HUES48 (cell line): ENCODE measurements around the gene ZG16B.

Experiments
- H3K27ac ChIP-seq: one replicate; pipeline ENCODE4 v1.7.0; 2013; ENCODE audit warnings: low read depth, low read length, inconsistent platforms
- H3K27me3 ChIP-seq: 2 replicates; pipeline ENCODE4 v1.6.1; 2013; ENCODE audit warnings: mild to moderate bottlenecking, low read length; ENCODE audit not compliant: control insufficient read depth, insufficient read depth
- H3K36me3 ChIP-seq: 2 replicates; pipeline ENCODE4 v1.6.1; 2013; ENCODE audit warnings: low read length; ENCODE audit not compliant: control insufficient read depth, insufficient read depth
- H3K4me1 ChIP-seq: 2 replicates; pipeline ENCODE4 v1.6.1; 2013; ENCODE audit warnings: mild to moderate bottlenecking, low read length; ENCODE audit not compliant: control insufficient read depth, insufficient read depth
- H3K4me3 ChIP-seq: 2 replicates; pipeline ENCODE4 v1.5.1; 2013; ENCODE audit warnings: mild to moderate bottlenecking, low read depth, low read length
- H3K9ac ChIP-seq: 2 replicates; pipeline ENCODE4 v1.6.1; 2013; ENCODE audit warnings: mild to moderate bottlenecking, low read depth, low read length, moderate library complexity
- H3K9me3 ChIP-seq: 2 replicates; pipeline ENCODE4 v1.6.1; 2013; ENCODE audit warnings: low read length; ENCODE audit not compliant: control insufficient read depth, insufficient read depth

The ZG16B gene

DNA sequence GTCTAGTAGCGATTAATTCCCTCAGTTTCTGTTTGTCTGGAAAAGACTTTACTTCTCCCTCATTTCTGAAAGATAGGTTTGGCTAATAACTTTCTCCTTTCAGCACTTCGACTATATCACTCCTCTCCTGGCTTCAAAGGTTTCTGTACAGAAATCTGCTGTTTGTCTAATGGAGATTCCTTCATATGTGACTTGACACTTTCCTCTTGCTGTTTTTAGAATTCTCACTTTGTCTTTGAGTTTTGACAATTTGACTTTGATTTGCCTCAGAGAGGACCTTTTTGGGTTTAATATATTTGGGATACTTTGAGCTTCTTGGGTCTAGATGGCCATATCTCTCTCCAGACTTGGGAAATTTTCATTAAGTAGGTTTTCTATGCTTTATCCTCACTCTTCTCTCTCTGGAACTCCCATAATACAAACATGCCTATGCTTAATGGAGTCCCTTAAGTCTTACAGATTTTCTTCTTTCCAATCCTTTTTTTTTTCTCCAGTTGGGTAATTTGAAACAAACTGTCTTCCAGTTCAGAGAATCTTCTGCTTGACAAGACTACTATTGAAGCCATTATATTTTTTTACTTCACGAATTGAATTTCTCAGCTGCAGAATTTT, 20.8 kb upstream of the ZG16B start:
- Histone ChIP-seq H3K27me3 (no peaks in the 10 kb centered on the region), H3K9ac (no peak overlapping the region)

DNA sequence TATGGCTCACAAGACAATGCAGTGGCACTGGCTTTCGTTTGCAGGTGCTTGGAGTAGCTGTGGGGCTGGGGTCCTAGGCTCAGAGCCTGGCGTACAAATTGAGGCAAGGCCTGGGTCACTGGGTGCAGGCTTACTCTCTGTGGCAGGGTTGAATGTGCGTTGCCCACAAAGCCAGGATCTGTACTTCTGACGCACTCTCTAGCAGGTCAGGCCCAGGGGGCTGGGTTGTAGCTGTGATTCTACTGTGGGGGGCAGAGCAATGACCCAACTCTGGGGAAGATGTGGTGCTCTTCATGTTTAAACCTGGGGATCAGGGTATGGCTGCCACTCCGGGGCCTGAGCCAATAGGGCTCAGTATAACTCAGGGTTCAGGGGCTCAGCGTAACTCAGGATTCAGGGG, 19.5 kb upstream of the ZG16B start:
- no peaks in the 10 kb centered on the region for H3K4me1 ChIP-seq
- H3K9me3 ChIP-seq = no peaks in the 10 kb centered on the region
- H3K27me3 ChIP-seq = no peaks in the 10 kb centered on the region
- H3K27ac ChIP-seq = no peak overlapping the region
- no peaks in the 10 kb centered on the region for H3K36me3 ChIP-seq
- H3K4me3 ChIP-seq = no peak overlapping the region
- no peak overlapping the region for H3K9ac ChIP-seq

More for the DNA sequence above, 20.8 kb upstream of the ZG16B start:
- no peaks in the 10 kb centered on the region for H3K9me3 ChIP-seq
- no peaks in the 10 kb centered on the region for H3K4me1 ChIP-seq
- H3K36me3 ChIP-seq = no peaks in the 10 kb centered on the region
- no peak overlapping the region for H3K27ac ChIP-seq
- no peak overlapping the region for H3K4me3 ChIP-seq

DNA sequence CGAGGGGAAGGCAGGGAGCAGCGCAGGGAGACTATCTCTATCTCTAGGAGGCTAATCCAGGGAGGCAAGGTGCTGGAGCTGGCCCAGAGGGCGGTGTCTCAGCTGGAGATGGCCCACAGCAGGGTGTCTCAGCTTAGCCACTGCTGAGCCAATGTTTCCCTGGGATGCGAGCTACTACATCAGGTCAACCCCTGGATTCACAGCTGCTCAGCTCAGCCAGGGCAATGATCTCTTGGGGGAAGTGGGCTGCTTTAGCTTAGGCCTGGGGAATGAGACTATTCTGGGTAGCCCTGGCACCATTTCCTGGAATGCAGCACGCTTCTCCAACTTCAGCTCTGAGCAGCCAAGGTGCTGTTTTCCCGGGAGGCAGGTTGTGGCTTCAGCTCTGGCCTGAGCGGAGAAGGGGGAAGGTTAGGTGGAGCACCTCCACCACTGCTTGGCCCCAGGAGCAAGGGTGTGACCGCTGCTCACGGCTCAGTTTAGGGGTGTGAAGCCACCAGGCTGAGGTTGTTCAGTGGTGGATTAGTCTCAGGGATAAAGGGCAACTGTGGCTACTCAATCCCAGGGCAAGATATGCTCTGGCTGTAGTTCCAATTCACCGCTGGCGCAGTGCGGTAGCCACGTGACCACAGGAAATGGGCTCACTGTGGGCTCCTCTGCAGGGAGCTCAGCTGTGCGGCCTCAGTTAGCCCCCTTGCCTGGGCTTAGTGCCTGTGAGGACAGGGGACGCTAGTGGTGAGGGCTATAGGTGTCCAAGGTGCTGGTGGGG, 18.2 kb upstream of the ZG16B start:
- Histone ChIP-seq H3K4me3 (no peak overlapping the region), H3K4me1 (no peaks in the 10 kb centered on the region), H3K27ac (no peak overlapping the region), H3K27me3 (no peaks in the 10 kb centered on the region), H3K9me3 (no peaks in the 10 kb centered on the region), H3K9ac (no peak overlapping the region), H3K36me3 (no peaks in the 10 kb centered on the region)

DNA sequence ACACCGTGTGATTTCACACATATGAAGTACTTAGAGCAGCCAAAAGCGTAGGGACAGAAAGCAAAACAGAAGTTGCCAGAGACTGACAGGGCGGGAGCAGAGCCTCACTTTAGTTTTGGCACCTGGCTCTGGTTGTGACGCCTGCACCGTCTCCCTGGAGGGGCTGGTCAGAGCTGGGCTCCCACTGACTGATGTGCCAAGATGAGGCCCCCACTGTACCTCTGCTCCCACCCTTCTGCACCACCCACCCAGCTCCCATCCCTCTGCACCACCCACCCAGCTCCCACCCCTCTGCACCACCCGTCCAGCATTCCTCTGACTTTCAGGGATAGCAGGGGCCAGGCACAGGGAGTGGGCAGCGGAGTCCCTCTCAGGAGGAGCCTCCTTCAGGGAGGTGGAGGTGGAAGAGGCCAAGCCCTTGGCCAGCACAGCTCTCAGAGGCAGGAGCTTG, 16.3 kb upstream of the ZG16B start:
- Histone ChIP-seq H3K9ac (no peak overlapping the region), H3K27ac (no peak overlapping the region), H3K27me3 (no peaks in the 10 kb centered on the region), H3K36me3 (no peaks in the 10 kb centered on the region), H3K4me3 (no peak overlapping the region), H3K9me3 (no peaks in the 10 kb centered on the region), H3K4me1 (no peaks in the 10 kb centered on the region)

DNA sequence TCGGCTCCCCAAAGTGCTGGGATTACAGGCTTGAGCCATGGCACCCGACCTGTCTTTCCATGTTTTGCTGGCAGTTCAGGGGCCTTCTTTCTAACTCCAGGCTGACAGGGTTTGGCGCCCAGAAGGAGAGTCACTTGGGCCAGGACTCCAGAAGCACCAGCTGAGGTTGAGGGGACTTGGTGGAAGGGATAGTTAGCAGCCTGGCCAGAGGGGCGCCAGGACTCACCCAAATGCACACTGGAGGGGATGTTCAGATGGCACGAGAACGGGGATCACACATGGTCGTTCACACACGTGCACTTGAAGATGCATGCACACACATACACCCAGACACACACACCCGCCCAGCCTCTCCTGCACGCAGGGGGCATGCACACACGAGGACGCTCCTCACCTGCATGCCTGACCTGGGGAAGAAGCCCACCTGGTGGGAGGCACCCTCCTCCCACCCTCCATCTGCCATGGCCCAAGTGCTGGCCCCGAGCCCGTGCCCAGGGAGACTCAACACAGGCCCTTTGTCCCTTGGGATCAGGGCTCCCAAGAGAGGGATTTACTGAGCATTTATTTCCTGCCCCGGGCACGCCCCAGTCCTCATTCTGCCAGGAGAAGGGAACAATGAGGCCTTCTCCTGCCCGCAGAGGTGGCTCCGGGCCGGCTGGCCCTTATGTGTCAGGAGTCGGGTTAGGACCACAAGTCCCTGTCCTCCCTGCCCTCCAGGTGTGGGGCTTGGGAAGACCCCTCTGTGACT, 15.4 kb upstream of the ZG16B start:
- H3K4me1 ChIP-seq = no peaks in the 10 kb centered on the region
- H3K9me3 ChIP-seq = no peaks in the 10 kb centered on the region
- no peaks in the 10 kb centered on the region for H3K36me3 ChIP-seq
- no peak overlapping the region for H3K9ac ChIP-seq
- H3K27ac ChIP-seq = no peak overlapping the region
- H3K27me3 ChIP-seq = no peaks in the 10 kb centered on the region
- no peak overlapping the region for H3K4me3 ChIP-seq

DNA sequence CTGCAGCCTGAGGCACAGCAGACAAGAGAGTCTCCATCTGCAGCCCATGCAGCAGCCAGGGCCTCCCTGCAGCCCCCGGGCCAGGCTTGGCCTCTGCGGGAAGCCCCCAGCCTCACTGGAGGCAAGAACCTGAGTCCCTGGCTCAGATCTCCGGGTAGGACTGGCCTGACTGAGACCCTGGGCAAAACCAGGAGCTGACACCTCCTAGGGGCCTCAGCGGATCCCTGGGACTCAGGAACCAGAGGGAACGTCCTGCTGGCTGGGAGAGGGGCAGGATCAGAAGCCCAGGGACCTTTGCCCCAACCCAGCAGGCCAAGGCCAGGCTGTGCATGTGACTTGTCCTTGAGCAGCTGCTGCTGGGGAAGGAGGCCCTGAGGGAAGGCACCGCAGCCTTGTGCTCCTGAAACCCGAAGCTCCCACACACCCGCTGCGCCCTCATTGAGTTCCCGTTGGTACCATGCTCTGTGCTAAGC, 14.8 kb upstream of the ZG16B start:
- H3K27ac ChIP-seq = no peak overlapping the region
- H3K9me3 ChIP-seq = no peaks in the 10 kb centered on the region
- no peaks in the 10 kb centered on the region for H3K36me3 ChIP-seq
- no peak overlapping the region for H3K9ac ChIP-seq
- no peaks in the 10 kb centered on the region for H3K27me3 ChIP-seq
- H3K4me3 ChIP-seq = no peak overlapping the region
- H3K4me1 ChIP-seq = no peaks in the 10 kb centered on the region

DNA sequence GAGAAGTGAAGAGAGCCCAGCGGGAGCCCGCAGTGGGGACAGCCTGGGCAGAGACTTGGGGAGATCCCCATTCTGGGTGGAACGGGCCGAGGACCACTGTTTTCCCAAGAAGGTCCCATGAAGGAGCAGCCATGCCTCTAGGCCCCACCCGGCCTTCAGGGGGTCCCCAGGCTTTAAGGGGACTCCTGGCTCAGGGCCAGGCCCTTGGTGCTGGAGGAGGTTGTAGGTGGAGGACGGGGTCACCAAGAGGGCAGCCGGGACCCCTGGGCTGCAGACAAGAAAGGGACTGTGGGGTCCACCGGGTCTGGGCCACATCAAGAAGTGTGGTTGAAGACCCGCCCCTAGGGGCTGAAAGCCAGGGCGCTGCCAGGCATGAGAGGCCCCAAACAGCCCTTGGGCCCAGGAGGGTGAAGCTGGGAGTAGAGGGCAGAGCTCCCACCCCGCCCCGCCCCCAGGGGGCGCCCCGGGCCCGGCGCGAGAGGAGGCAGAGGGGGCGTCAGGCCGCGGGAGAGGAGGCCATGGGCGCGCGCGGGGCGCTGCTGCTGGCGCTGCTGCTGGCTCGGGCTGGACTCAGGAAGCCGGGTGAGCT, 13.3 kb upstream of the ZG16B start, which contains the start of gene PRSS21:
Gene PRSS21, plus strand, starts transcription at position 487 of the 589 bp plus-strand sequence. Its CDS starts 32 bp downstream, at position 519.
- Histone ChIP-seq H3K4me3 (no peak within 1 kb of the TSS), H3K9me3 (no peaks in the 10 kb centered on the region), H3K36me3 (no peaks in the 10 kb centered on the region), H3K27me3 (no peaks in the 10 kb centered on the region), H3K9ac (no peak within 1 kb of the TSS), H3K4me1 (no peaks in the 10 kb centered on the region), H3K27ac (no peak within 1 kb of the TSS)

DNA sequence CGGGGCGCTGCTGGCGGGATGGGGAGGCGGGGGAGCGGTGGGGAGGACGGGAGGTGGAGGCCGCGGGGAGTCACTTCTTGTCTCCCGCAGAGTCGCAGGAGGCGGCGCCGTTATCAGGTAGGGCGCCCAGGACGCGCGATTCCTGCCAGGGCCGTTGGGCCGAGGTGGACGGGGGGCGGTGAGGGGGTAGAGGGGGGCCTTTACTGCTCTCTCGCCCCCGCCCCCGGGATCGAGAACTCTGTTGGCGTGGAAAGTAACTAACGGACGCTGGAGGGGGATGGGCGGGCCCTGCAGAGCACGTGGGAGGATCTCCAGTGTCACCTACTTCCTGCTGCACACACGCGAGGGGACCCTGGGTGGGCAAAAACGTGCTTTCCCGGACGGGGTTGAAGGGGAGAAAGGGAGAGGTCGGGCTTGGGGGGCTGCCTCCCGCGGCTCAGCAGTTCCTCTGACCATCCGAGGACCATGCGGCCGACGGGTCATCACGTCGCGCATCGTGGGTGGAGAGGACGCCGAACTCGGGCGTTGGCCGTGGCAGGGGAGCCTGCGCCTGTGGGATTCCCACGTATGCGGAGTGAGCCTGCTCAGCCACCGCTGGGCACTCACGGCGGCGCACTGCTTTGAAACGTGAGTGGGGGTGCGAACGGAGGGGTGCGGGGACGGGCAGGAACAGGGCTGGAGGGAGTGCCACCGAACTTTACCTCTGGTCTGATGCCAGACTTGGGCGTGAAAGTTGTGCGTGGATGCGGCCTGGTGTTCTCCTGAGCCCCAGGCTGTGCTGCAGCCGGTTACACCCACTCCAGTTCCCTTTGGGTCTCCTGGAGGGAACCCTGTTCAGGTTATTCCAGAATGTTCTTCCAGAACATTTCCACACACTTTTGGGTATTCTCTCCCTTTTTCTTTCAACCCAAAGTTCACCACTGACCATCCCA, 12.5 kb upstream of the ZG16B start:
- Histone ChIP-seq H3K9ac (no peak overlapping the region), H3K27ac (no peak overlapping the region), H3K4me1 (no peaks in the 10 kb centered on the region), H3K9me3 (no peaks in the 10 kb centered on the region), H3K27me3 (no peaks in the 10 kb centered on the region), H3K36me3 (no peaks in the 10 kb centered on the region), H3K4me3 (no peak overlapping the region)

DNA sequence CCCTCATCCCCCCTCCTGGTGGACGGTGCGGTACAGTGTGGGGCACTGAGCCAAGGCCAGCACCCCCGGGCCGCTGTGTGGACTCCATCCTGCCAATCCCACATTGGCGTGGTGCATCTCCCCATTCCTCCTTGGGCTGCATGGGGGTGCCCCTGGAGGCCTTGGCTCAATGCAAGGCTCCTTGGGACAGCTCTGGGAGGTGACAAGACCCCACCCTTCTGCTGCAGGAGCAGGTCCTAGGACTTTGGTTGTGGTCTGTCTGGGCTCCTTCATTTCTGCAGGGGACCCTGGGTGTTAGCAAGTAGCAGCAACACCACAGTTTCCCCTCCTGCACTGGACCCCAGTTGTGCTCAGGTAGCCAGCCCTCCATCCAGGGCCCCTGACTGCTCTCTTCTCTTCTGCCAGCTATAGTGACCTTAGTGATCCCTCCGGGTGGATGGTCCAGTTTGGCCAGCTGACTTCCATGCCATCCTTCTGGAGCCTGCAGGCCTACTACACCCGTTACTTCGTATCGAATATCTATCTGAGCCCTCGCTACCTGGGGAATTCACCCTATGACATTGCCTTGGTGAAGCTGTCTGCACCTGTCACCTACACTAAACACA, 11.7 kb upstream of the ZG16B start:
- Histone ChIP-seq H3K27me3 (no peaks in the 10 kb centered on the region), H3K36me3 (no peaks in the 10 kb centered on the region), H3K9ac (no peak overlapping the region), H3K4me3 (no peak overlapping the region), H3K27ac (no peak overlapping the region), H3K9me3 (no peaks in the 10 kb centered on the region), H3K4me1 (no peaks in the 10 kb centered on the region)
